ENCODE measurements around the gene GRHL1. TPM values are rescaled to one million over a fixed set of nuclear protein-coding genes. Genes with fewer than 3 reads are reported as not detected.

Gene GRHL1
- total RNA-seq, 1 donor: 1.3 TPM

DNA sequence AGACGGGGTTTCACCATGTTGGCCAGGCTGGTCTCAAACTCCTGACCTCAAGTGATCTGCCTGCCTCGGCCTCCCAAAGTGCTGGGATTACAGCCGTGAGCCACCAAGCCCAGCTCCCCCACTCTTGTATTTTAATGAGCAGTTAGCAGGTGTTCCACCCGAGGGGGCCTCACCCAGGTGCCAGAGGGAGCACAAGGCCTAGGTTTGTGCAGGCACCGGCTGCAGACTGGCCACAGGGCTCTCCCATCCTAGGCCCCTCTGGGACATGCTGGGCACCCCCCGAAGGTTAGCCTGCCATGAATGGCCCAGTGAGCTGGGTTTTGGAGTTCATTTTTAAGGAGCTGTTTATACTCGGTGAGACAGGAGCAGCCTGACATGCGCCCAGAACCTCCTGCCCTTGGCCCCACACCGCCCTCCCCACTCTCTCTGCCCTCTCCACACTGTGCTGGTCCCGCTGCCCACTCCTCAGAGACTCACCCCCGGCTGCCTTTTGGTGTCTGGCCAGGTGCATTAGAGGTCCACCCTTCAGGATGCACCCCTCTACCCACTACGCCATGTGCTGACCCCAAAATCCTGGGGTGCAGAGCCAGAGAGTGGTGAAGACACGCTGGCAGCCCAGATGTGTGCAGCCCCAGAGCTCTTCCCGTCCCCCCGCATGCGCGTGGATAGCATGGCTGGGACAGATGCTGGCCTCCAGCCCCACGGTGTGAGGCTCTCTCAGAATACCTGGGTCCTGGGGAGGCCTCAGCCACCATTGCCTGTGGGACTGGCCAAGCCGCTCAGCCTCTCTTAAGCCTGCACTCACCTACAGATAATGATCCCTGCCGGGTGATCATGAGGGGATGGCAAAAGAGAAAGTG lies 80.6 kb downstream of the GRHL1 start:
- TF ChIP-seq, protein P1, sequence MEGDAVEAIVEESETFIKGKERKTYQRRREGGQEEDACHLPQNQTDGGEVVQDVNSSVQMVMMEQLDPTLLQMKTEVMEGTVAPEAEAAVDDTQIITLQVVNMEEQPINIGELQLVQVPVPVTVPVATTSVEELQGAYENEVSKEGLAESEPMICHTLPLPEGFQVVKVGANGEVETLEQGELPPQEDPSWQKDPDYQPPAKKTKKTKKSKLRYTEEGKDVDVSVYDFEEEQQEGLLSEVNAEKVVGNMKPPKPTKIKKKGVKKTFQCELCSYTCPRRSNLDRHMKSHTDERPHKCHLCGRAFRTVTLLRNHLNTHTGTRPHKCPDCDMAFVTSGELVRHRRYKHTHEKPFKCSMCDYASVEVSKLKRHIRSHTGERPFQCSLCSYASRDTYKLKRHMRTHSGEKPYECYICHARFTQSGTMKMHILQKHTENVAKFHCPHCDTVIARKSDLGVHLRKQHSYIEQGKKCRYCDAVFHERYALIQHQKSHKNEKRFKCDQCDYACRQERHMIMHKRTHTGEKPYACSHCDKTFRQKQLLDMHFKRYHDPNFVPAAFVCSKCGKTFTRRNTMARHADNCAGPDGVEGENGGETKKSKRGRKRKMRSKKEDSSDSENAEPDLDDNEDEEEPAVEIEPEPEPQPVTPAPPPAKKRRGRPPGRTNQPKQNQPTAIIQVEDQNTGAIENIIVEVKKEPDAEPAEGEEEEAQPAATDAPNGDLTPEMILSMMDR (IDR thresholded peaks at IDR 0.05; ENCODE audit: insufficient read depth, low read length): no peak
- no peak for DNase-seq (ENCODE audit: low read depth)
- no peak overlapping the region for H3K4me3 ChIP-seq (ENCODE audit: low read depth, low read length)

DNA sequence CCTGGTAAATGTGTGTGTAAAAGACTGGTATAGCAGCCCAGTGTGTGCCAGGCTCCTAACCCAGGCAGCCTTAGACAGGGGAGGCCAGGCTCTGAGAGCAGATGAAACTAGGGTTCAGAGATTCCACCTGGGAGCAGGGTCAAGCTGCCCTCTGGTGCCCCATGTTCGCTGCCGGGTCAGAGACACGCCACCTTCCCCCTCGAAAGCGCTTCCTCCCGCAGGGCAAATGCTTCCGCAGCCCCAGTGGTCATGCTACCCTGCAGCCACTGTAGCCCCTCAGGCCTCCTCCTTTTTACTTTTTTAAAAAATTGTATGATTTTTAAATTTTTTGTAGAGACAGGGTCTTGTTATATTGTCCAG lies 81.2 kb downstream of the GRHL1 start:
- DNase-seq (ENCODE audit: low read depth): no peak
- no peak overlapping the region for H3K4me3 ChIP-seq (ENCODE audit: low read depth, low read length)
- TF ChIP-seq, protein P1 (IDR thresholded peaks at IDR 0.05; ENCODE audit: insufficient read depth, low read length): no peak

DNA sequence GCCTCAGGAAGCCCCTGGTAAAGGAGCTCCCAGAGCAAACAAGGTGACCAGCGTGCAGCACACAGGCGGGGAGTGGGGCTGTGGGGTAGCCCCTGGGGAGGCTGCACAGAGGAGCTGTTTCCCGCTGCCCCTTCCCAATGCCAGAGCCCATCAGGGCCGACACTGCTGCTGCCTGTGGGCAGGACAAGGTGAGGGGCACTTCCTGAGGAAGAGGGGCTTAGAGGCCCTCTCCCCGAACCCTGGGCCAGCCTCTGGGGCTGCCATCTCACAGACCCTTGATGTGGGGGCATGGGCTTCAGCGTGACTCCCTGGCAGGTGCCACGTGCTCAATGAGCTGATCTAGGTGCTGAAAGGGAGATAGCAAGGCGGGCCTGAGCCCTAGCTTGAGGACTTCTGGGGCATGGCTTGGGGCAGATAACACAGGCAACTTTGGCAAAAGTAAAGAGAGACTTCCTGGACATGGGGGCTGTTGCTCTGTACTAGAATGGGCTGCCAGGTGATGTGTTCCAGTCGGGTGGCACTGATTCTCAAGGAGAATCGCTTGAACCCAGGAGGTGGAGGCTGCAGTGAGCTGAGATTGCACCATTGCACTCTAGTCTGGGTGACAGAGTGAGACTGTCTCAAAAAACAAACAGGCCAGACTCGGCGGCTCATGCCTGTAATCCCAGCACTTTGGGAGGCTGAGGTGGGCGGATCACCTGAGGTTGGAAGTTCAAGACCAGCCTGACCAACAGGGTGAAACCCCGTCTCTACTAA lies 81.9 kb downstream of the GRHL1 start:
- no peak for DNase-seq (ENCODE audit: low read depth)
- TF ChIP-seq, protein P1 (IDR thresholded peaks at IDR 0.05; ENCODE audit: insufficient read depth, low read length): no peak

DNA sequence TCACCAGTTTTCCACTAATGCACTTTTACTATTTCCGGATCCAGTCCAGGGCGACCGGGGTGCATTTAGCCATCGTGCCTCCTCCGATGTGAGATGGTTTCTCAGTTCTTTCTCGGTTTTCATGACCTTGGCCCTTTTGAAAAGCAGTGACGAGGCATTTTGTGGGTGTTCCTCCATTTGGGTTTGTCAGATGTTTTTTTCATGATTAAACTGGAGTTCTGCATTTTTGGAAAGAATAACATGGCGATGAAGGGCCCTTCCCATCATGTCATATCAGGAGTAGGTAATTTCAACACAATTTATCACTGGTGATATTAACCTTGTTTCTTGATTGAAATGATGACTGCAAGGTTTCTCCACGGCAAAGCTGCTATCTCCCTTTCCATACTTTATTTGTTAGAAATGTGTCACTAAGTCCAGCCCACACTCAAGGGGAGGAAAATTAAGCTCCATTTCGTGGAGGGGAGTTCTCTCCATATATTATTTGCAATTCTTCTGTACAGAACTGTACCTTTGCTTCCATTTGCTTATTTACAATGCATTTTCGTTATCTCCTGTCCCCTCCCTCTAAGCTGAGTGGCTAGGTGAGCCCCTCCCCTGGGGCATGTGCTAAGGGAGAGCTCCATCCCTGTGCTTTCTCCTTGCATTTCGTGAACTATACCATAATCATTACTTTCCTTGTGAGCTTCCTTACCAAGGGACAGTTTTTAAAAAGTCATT lies 83.0 kb downstream of the GRHL1 start:
- no peak for DNase-seq (ENCODE audit: low read depth)
- H3K4me3 ChIP-seq (ENCODE audit: low read depth, low read length): no peak overlapping the region
- TF ChIP-seq, protein P1 (IDR thresholded peaks at IDR 0.05; ENCODE audit: insufficient read depth, low read length): no peak

More for the DNA sequence above, 81.9 kb downstream of the GRHL1 start:
- no peak overlapping the region for H3K4me3 ChIP-seq (ENCODE audit: low read depth, low read length)

DNA sequence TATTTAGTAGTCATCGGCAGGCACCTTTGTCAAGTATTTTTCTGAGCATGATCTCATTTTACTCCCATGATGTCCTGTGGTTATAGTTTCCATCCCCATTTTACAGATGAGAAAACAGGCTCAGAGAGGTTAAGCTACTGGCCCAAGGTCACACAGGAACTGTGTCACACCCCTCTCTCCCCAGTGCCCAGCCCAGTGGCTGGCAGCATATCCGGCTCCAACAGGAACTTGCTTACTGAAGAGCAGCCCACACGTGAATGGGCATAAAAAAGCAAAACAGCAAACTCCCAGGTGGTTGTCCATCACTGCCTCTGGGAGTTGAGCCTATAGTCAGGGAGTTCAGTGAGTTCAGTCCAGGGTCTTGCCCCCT lies 83.5 kb downstream of the GRHL1 start:
- H3K4me3 ChIP-seq (ENCODE audit: low read depth, low read length): no peak overlapping the region
- no peak for DNase-seq (ENCODE audit: low read depth)
- TF ChIP-seq, protein P1 (IDR thresholded peaks at IDR 0.05; ENCODE audit: insufficient read depth, low read length): no peak

DNA sequence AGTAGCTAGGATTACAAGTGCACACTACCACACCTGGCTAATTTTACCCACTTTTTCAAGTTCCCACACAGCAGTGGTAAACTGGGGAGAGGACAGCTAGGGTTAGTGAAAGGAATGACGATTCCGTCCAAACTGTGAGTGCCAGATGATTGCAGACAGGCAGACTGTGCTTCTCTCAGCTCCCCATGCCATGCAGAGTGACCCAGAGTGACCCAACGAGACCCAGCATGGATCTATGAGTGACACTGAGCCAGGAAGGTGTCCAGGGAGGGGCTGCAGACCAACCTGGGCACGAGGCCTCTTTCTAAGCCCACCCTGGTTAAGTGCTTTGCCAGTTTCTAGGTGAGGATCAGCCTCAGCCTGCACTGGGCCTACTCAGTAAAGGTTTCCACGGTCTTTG lies 84.1 kb downstream of the GRHL1 start:
- DNase-seq (ENCODE audit: low read depth): no peak
- H3K4me3 ChIP-seq (ENCODE audit: low read depth, low read length): no peak overlapping the region
- TF ChIP-seq, protein P1 (IDR thresholded peaks at IDR 0.05; ENCODE audit: insufficient read depth, low read length): no peak

All from fibroblast of the aortic adventitia (primary cell).